ENCODE data around the gene FAM229B.

Gene FAM229B

DNA sequence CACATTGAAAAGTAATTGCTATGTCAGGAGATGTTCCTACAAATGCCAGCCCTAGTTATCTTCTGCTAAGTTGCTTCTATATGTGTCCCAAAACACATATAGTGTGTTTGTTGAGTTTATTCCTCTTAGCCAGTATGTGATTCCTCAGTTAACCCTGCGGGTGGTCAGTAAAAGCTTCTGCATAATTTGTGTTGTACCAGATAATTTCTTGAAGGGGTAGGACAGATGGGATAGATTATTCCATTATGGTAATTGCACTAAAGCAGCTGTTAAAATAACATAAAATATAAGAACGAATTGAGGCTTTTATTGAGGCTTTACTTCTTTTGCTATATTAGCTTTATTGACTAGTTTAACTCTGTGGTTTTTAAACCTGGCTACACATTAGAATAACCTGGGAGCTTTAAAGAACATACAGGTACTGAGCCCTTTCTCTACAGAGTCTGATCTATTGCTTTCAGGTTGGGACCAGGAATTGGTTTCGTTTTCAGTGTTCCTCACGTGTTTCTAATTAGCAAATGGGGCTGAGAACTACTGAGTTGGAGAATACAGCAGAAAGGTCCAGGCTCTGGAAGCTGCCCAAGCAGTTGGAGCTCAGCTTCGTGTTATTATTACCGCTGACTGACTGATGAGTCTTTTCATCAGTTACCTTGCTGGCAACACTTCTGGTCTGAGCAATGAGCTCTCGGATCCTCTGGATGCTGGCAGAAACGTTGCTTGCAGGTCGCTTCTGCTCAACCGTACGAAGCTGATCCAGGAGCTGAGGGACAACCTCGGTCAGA lies 56.9 kb downstream of the FAM229B start:
- DNase-seq: no peak

DNA sequence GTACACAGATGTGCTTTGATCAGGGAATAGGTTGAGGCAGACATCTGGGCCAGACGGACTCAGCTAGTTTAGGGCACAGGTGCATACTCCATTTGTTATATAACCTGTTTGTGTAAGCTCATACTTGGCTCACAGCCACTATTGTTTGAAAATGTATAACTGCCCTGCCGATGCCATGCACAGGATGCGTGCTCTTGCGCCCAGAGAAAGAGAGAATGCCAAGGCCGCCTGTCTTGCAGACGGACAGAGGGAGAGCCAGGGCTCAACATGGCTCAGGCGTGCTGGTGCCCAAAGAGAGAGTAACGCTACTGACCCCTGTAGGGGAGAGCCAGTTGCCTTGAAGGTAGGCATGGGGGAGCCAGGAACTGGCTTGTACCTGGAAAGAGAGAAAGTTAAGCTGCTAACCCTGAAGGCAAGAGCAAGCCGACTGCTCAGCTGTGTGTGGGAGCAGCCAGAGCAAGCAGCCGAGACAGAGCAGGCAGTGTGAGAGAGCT lies 57.7 kb downstream of the FAM229B start:
- no peak for DNase-seq

DNA sequence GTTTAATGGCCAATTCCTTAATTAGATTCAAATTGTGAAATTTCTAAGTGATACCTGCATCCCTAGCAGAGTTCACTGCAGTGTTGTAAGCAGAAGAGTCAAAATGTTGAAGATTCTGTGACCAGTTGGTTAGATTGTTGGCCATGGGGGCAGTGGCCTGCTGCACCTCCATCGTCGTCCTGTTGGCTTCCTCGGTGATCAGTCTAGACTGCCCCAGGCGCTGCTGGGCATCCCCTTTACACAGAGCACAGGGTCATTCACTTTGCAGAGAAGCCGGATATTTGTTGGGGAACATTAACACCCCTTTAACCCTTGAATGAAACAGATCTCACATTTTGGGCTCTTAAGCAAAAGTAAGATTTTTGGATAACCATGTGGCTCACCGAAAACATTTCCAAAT lies 60.7 kb downstream of the FAM229B start:
- DNase-seq: no peak

DNA sequence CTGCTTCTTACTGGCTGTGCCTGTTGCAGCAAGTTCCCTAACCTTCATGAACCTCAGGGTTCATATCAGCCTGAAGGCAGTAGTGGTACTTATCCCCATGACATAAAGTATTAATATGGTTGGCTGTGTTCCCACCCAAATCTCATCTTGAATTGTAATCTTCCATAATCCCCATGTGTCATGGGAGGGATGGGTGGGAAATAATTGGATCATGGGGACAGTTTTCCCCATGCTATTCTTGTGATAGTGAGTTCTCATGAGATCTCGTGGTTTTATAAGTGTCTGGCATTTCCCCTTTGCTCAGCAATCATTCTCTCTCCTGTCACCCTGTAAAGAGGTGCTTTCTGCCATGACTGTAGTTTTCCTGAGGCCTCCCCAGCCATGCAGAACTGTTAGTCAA lies 61.8 kb downstream of the FAM229B start:
- no peak for DNase-seq

DNA sequence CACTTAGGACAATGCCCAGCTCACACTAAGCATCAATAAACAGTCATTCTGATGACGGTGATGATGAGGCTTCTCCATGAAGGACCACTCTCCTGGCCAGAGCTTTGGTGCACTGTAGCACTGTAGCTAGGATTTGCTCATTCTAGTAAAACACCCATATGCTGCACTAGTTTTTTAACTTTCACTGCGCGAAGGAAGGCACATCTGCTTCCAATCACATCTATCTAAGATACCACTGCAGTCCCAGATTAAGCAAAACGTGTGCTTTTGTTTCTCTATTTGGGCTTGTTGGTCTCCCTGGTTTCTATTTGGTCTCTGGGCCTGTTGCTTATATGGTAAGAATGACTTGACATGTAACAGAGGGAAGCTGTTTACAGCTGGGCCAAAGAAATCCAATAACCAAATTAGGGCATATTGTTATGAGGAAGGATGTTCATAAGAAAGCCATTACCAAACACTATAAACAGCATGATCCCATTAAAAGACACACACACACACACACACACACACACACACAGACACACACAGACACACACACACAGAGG lies 62.4 kb downstream of the FAM229B start:
- DNase-seq: no peak

DNA sequence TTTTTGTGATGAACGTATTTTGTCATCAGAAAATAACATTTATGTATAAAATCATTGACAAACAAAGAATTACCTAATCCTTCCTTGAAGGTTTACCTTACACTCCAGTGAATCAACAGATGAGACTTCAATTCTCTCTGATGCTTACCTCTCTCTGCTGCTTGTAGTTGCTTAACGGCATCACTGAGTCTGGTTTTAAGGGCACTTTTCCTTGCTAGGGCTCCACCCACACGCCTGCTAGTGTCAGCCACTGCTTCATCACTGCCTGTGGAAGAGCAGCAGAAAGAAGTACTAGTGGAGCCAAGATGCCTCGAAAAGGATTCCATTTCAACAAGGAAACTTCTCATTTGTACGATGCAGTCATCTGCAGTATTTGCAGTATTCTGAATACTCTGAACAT lies 63.0 kb downstream of the FAM229B start:
- no peak for DNase-seq
